ENCODE results near the gene PADI1.
"Not testable (repeated sequence)": the region's sequence is repeated elsewhere in the genome, so short reads cannot be mapped to it uniquely, and the experiment has no call there.

DNA sequence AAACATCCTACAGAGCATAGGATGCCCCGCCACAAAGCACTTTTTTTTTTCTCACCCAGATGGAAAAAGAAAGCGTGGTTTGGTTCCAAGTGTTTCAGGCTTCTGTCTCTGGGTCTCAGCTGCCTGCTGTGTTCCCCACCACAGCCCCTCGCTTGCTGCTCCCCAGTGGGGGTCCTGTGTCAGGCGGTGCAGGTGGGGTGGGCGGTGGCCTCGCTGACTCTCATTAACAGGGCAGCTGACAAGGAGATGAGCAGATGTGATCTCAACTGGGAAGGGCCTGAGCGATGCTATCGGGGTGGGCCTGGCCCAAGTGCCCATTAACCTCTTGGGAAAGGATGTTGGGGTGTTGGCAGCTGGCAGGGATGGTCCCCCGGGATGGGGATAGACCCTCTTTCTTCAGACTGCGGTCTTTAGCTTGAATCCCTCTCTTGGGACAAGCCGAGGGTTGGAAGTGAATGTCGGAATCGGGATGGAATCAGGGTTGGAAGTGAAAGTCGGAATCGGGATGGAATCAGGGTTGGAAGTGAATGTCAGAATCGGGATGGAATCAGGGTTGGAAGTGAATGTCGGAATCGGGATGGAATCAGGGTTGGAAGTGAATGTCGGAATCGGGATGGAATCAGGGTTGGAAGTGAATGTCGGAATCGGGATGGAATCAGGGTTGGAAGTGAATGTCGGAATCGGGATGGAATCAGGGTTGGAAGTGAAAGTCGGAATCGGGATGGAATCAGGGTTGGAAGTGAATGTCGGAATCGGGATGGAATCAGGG, 36.3 kb downstream of the PADI1 start:
- TF ChIP-seq, protein P1, sequence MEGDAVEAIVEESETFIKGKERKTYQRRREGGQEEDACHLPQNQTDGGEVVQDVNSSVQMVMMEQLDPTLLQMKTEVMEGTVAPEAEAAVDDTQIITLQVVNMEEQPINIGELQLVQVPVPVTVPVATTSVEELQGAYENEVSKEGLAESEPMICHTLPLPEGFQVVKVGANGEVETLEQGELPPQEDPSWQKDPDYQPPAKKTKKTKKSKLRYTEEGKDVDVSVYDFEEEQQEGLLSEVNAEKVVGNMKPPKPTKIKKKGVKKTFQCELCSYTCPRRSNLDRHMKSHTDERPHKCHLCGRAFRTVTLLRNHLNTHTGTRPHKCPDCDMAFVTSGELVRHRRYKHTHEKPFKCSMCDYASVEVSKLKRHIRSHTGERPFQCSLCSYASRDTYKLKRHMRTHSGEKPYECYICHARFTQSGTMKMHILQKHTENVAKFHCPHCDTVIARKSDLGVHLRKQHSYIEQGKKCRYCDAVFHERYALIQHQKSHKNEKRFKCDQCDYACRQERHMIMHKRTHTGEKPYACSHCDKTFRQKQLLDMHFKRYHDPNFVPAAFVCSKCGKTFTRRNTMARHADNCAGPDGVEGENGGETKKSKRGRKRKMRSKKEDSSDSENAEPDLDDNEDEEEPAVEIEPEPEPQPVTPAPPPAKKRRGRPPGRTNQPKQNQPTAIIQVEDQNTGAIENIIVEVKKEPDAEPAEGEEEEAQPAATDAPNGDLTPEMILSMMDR (conservative IDR thresholded peaks at IDR 0.05; ENCODE audit: low read length), result not testable (repeated sequence)
- not testable (repeated sequence) for TF ChIP-seq EZH2phosphoT487 (IDR thresholded peaks at IDR 0.05; ENCODE audit: borderline replicate concordance, low read depth, low read length)
